ENCODE data around the gene BCCIP.

DNA sequence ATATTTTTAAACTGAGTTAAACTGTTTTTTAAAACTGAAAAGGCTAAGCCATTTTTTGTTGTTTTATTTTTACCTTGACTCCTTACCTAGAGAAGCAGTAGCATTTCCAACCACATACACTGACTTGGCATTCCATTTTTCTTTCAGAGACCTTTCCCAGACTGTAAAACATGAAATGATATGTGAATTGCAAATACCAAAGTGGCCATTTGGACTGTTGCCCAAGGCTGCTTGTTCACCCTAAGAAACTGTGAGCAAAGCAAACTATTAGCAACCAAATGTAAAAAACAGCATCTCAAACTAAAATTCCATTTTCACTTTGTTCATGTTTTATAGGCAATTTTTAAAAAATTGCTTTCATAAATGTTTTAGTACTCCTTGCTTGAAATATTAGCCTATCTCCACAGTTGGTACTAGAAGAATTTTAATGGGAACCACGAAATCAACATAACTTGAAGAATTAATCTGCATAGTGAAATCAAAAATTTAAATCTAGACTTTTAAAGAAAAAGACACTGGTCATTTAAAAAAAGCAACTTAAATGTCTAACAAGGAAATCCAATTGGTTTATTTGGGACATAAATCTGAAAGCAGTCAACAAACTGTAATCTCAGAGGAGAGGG lies 11.1 kb upstream of the BCCIP start:
- TF ChIP-seq EZH2 (IDR thresholded peaks at IDR 0.05; ENCODE audit: low read length) (no peak), CTCF (optimal IDR thresholded peaks at IDR 0.05 in 1 of 3, IDR thresholded peaks at IDR 0.05 in 1 of 3, conservative IDR thresholded peaks at IDR 0.05 in 1 of 3; ENCODE audit: extremely low read depth in 1 of 3, insufficient read depth in 2 of 3, low read length in 3 of 3) (no peak)
